ENCODE measurements around the gene GRN. TPM values are rescaled to one million over a fixed set of nuclear protein-coding genes. Genes with fewer than 3 reads are reported as not detected.
A peak's percentile ranks its signal among the peaks of the same experiment; 100 is the strongest.

GRN gene
- total RNA-seq, 1 experiment from 2014 or later, result 127 TPM

- Histone ChIP-seq H2BK120ac (ENCODE audit: low read depth, low read length, poor library complexity, severe bottlenecking) (no peak overlapping the region), H2BK15ac (ENCODE audit: low read depth, low read length) (no peak overlapping the region), H3K23me2 (ENCODE audit: insufficient read length, low read depth, low read length, poor library complexity, severe bottlenecking) (peaks cover 5% of the 10 kb centered on the region), H4K8ac (replicated peaks; ENCODE audit: insufficient read length, low read depth, low read length) (no peak overlapping the region), H3K4ac (ENCODE audit: low read depth, low read length) (no peak overlapping the region), H3K4me1 (ENCODE audit: insufficient read depth, low read length) (no peaks in the 10 kb centered on the region), H3K79me1 (ENCODE audit: insufficient read depth, low read depth, low read length, poor library complexity, severe bottlenecking) (no peaks in the 10 kb centered on the region), H2AFZ (ENCODE audit: low read length) (no peak overlapping the region), H3K18ac (ENCODE audit: insufficient read length, low read depth, low read length) (no peak overlapping the region), H2BK20ac (ENCODE audit: low read depth, low read length, poor library complexity, severe bottlenecking) (no peak overlapping the region), H3K4me2 (ENCODE audit: insufficient read depth, insufficient read length, low read length) (no peak overlapping the region), H3K56ac (ENCODE audit: insufficient read length, low read depth, low read length) (no peak overlapping the region), H3K9ac (ENCODE audit: extremely low read depth, insufficient read length, low read length) (no peak overlapping the region), H3K23ac (ENCODE audit: insufficient read length, low read depth, low read length) (no peak overlapping the region), H2BK5ac (ENCODE audit: insufficient read length, low read length) (no peak overlapping the region), H2BK12ac (ENCODE audit: insufficient read length, low read depth, low read length) (no peak overlapping the region), H3K27ac (ENCODE audit: insufficient read length, low read depth, low read length) (no peak overlapping the region), H4K20me1 (ENCODE audit: control insufficient read depth, insufficient read depth, insufficient read length) (no peaks in the 10 kb centered on the region), H3K79me2 (ENCODE audit: insufficient read depth, low read length) (no peaks in the 10 kb centered on the region), H3K9me3 (ENCODE audit: control insufficient read depth, low read depth, low read length) (no peaks in the 10 kb centered on the region), H4K91ac (ENCODE audit: insufficient read length, low read depth, low read length) (no peak overlapping the region), H3T11ph (ENCODE audit: low read length) (no peak overlapping the region), H2AK5ac (ENCODE audit: insufficient read length, low read length) (no peak overlapping the region), H3K14ac (ENCODE audit: insufficient read depth, low read length) (no peak overlapping the region), H3K27me3 (ENCODE audit: insufficient read depth, low read length) (no peaks in the 10 kb centered on the region), H4K5ac (ENCODE audit: insufficient read length, low read depth, low read length) (no peak overlapping the region)
- Mint-ChIP-seq H3K4me1 (peaks cover 8% of the 10 kb centered on the region in 2 experiments), H3K27me3 (ENCODE audit: low read depth) (peaks cover 34% of the 10 kb centered on the region), H3K9me3 (no peaks in the 10 kb centered on the region), H3K27ac (0 out of 7 replicates have a peak overlapping the region, but pooled peaks of 1 of the 3 experiments have one; percentile 54), H3K4me3 (no peak overlapping the region; a peak in 1 of 5 replicates), H3K36me3 (ENCODE audit: insufficient read depth in 1 of 3, low read depth in 3 of 3) (no peaks in the 10 kb centered on the region)
- TF ChIP-seq CTCF (conservative IDR thresholded peaks at IDR 0.05), result no peak
- no peak for DNase-seq
- no CpG with 5 or more reads among the region's 11 CpGs for WGBS (ENCODE audit: extremely low coverage, insufficient read length, low lambda C conversion rate)
Measured at GRCh38 chr17:44343510-44344209, 1.4 kb upstream of the GRN start.

Data from H9 (cell line).